Renal cortex interstitium (tissue), 11 donors: ENCODE results near the gene SPEG. TPM values are rescaled to one million over a fixed set of nuclear protein-coding genes. Genes with fewer than 3 reads are reported as not detected.

Source experiments
- DNase-seq, 11 donors: peaks; one replicate each; pipeline ENCODE4 v3.0.0-alpha.2; 2013; ENCODE audit warnings: low read depth in 9 of 11, low spot score in 4 of 11; ENCODE audit errors: extremely low read depth in 1 of 11
- polyA plus RNA-seq, 3 donors: library from polyadenylated mRNA; unstranded; fragments of 120-200 nt; gene quantifications; one replicate each; pipeline ENCODE4 v1.2.1, GENCODE V29; 2013; ENCODE audit not compliant: insufficient read length in 3 of 3

The SPEG gene
- polyA plus RNA-seq, 3 donors, result 9.2 to 16.8 (median 12.7) TPM

DNA sequence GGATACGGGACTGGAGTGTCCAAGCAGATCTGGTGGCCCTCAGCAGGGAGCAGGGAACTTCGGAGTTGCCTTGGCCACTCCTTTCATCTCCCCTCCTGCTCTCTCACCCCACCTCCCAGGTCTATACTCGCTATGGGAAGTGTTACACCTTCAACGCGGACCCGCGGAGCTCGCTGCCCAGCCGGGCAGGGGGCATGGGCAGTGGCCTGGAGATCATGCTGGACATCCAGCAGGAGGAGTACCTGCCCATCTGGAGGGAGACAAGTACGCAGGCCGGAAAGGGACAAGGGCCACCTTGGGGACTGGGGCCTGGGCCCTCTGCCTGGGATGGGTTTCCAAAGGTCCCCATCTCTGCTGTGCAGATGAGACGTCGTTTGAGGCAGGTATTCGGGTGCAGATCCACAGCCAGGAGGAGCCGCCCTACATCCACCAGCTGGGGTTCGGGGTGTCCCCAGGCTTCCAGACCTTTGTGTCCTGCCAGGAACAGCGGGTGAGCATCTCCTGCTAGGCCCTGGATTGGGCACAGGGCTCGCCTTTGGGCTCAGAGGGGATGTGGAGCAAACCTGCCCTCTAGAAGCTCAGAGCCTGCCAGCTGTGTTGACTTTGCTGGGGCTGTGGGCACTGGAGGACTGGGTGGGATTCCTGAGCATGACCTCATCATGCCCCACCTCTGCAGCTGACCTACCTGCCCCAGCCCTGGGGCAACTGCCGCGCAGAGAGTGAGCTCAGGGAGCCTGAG is 97.2 kb downstream of the SPEG start:
- no peak for DNase-seq

DNA sequence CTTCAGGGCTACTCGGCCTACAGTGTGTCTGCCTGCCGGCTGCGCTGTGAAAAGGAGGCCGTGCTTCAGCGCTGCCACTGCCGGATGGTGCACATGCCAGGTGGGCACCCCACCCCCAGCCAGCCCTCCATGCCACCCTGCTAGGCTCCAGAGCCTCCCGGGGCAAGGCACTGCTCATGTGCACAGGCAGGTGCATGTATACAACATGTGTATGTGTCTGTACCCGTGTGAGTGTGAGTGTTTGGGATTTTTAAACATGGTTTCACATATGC is 97.7 kb downstream of the SPEG start:
- DNase-seq, result no peak

DNA sequence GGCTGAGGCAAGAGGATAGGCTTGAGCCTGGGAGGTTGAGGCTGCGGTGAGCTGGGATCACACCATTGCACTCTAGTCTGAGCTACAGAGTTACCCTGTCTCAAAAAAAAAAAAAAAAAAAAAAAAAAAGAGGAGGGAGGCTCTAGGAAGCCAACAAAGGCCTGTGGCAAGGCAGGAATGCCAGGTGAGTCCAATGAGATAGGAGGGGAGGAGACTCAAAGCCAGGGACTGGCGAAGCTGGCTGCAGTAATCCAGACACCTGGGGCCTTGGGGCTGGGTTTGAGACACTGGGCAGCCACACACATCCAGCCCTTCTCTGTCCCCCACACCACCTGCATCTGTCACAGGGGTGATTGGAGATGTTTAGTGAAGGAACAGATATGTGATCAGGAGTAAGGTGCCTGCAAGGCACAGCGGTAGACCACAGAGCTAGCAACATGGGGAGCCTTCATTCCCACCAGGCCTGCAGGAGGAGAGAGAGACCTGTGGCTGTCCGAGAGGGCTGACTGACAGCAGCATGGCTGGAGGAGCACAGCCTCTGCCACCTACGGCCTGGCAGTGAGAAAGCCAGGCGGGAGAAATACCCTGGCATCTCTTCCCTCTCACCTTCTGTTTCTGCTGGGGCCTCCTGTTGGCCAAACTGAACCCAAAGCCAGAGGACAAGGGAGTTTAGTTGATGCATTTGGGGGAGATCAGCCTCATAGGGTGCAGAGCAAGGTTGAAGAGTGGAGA is 99.5 kb downstream of the SPEG start:
- no peak for DNase-seq

DNA sequence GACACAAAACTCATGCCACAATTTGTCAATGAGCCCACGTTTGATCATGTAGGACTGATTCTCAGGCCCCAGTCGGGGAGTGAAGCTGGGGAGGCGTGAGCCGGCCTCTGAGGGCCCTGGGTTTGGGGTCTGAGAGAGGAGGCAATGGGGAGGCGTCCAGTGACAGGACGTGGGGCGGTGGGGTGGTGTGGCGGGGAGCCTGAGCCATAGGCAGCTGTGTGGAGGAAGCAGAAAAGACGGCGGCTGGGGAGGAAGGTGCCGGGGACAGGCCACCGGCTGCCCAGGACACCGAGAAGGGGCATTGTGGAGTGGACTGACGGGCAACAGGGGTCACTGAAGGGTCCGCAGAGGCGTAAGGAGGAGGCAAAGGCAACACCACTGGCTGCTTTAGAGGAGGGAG is 101.8 kb downstream of the SPEG start:
- no peak for DNase-seq

DNA sequence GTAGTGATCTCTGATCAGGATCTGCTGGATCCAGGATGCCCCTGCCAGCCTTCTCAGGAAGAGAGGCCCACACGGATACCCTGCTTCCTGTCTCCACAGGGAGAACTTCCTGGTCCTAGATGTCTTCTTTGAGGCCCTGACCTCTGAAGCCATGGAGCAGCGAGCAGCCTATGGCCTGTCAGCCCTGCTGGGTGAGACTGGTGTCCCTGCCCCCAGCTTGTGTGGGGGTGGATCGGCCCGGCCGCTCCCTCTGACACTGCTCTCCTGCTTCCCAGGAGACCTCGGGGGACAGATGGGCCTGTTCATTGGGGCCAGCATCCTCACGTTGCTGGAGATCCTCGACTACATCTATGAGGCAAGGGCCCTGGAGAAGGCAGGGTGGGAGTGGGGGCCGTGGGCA is 102.3 kb downstream of the SPEG start:
- DNase-seq, result no peak

DNA sequence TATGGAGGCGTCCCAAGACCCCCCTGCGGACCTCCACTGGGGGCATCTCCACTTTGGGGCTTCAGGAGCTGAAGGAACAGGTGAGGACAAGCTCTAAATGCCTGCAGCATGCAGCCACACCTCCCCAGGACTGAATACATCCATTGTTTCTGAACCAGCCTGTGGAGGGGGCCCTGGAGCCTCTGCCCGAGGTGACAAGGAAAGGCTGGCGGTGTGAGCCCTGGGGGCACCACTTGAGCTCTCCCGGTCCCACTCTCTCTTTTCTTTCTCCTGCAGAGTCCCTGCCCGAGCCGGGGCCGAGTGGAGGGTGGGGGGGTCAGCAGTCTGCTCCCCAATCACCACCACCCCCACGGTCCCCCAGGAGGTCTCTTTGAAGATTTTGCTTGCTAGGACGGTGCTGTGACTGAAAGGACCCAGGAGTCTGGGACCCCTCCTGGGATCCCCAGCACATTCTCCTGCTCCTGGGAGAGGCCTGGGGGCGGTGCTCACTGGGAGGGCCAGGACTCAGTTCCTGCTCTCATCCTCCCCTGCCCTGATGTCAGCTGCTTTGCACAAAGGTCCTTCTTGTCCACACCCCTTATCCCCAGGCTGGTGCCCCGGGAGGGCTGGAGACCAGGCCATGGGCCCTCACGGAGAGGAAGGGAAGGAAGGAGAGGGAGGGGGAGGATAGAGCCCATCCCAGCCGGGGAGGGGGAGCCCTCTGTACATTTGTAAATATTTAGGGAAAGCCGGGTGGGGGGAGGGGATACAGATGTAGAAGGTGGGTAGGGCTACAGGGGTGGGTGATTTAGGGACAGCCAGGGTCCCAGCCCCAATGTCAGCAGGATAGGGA is 103.2 kb downstream of the SPEG start:
- no peak for DNase-seq

DNA sequence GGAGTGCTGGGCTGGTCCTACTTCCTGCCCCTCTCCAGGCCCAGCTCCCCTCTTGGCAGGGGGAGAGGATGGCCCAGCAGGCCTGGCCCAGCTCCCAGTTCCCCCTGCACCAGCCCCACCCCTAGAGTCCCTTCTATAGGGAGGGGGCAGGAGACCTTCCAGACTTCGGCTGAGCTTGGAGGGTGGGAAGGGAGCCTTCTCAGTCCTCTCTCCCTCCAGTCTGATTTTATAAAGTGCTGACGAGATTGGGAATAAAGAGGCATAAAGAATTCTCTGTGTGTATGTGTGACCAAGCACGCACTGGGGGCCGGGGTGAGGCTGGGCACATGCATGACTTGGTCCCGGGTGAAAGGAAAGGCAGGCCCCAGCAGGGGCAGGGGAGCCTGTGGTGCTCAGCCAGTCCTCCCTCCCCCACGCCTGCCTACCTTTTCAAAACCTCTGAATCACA is 103.9 kb downstream of the SPEG start:
- DNase-seq, result no peak

DNA sequence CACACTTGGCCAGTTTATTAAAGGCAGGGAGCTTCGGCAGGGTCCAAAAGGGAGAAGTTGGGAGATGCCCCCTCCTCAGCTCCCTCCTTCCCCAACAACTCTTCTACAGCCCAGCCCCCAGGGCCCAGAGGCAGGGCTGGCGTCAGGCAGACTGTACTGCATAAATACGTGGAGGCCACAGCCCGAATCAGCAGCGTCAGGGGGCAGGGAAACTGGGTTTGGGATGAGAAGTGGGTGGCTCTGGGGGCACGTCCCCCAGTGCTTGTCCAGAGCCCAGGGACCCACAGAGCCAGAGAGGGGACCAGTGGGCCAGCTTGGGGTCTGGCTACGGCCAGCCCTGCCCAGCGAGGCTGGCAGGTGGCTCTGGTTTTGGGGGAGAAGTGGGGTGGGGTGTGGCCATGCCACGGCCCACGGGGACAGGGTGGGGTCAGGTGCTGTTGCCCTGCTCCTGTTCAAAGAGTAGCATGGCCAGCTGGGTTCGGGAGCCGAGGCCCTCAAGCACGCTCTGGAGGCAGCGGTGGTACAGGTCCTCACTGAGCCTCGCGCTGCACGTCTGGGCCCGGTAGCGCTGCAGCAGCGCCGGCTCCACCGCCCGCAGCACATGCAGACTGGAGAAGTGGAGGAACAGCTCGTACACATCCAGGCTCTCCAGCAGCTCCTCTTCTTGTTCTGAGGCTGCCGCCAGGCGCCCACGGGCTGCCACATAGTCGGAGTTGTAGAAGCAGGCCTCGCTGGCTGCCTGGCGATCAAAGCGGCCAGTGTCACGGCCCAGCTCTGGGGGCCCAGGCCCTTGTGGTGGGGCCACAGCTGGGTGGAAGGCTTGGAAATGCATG is 104.5 kb downstream of the SPEG start:
- DNase-seq, result no peak

DNA sequence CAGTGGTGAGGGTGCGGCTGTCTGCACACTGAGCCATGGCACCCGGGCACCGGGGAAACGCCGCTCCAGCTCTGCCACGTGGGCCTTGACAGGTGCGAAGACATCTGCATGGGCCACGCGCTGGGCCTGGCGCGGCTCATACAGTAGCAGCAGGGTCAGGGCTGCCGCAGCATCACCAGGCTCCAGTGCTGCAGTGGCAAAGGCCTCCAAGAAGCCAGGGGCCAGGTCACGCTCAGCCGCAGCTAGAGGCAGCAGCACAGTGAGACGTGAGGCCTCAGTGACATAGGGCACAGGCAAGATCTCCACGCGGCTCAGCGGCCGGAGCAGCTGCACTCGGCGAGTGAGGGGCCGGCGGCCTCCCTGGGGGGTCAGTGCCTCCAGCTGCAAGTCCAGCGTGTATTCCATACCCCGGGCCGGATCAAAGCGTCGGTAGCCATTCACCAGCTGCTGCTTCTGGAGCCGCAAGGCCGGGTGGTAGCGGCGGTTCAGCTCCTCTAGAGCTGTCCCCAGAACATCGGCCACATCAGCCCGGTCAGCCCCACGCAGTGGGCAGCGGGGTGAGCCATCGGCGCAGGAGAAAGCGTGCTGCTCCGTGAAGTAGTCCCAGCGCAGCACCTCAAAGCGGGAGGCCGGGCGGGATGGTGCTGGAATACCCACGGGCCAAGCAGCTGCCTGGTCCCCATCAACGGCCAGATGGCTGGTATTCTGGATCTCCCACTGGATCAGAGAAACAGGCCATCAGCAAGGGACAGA is 105.5 kb downstream of the SPEG start:
- no peak for DNase-seq

DNA sequence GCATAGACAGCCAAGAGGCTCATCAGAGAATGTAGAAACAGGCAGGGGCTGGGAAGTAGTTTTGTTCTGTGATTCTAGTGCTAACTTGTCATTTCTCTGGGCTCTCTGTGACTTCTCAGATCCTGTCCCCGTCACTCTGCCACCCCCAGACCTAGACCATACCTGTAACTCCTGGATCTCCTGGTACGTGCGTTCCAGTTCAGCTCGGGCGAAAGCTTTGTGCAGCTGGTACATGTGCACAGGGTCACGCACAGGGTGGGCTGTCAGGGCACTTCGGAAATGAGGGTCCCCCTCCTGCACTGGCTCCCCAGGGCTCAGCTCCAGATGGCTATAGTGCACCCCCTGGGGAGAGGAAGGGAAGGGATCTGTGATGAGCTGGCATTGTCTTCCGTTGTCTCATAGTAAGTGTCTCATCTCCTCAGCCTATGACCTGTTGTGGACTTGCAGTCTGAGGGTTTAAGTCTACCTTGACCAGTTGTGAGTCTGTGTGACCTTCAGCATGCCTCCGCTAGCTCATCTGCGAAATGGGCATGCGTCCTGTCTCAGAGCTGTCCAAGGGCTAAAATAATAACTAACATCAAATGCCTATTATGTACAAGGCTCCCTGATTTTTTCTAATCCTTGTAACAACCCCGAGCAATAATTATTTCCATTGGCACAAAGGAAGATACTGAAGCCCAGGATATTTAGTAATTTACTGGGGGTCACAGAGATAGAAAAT is 106.3 kb downstream of the SPEG start:
- no peak for DNase-seq

DNA sequence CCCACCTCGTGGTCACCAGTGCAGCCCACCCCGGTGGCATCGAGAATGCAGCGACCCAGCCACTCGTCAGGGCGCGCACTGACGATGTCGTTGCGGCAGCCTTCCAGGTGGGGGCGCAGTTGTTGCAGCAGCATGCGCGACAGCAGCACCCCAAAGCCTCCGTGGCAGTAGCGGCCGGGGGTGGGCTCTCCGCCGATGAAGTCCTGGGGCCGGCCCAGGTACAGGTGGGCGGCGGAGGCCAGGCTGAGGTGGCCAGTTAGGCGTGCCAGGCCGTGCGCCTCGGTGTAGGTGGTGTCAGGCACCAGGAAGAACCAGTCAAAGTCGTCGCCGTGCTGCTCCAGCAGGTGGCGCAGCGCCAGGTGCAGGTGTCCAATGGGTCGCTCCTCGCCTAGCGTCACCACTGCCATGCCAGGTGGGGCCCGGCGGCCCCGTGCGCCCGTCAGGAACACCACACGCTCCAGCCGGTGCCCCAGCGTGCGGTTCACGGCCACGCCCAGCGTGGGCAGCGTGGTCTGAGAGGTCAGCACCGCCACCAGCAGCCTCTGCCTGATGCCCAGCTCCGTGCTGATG is 107.1 kb downstream of the SPEG start:
- peak in 7 of 11 donors; percentile 71 to 81 (median 76) for DNase-seq

DNA sequence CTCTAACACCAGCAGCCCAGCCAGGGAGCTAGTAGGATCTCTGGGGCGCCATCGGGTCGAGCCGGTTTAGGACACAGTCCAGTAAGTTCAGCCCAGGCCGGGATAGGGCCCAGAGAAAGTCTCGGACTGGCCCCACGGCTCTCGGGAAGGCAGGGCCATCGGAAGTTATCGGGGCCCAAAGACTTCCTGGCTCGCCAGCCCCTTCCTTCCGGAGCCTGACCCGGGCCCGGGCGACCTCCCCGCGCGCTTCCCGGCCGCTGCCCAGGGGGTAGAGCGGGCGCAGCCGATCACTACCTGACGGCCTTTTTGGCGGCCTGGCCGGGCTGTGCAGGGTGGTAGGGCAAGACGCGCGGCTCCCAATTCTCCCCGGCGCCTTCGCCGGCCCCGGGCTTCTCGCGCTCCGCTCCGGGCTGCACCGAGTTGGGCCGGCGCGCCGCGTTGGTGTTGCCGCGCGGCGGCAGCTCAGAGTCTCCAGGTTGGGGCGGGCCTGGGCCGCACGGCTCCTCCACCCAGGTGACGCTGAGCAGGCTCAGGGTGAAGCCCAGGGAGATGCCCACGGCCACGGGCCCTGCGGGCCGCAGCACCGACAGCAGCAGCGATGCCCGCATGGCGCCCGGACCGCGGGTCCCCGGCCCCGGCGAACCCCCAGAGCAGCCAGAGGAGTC is 108.4 kb downstream of the SPEG start:
- DNase-seq, result no peak

DNA sequence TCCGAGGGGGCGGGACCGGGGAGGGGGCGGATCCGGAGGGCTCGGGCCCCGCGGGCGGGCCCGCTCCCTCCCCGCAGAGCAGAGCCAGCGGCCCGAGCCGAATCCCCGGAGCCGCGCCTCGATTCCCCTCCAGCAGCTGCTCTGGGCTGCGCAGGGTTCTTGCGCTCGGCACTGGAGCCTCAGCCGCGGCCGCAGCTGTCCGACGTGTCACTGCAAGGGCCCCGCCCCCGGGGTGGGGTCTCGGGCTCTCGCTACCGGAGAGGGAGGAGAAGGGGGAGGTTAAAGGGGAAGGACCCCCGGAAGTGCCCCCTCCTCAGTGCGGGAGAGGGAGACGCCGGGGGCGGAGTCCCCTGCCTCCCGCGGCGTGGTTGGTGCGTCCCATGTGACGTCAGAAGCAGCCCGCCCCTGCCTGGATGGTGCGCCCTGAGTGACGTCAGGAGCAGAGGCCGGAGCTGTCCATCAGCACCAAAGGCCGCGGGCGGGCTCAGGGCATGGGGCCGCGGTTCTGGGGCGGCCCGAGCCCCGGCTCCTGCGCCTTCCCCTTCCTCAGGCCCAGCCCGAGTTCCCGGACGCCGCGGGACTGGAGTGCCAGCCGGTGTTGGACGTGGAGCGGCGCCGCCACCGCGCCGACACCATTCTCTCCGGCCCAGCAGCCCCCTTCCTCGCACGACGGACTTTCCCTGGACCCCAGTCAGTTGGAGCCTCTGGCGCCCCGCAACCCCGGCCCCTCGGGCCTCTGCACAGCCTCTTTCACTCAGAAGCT is 109.1 kb downstream of the SPEG start, which contains the start of the genes CHPF and TMEM198:
Gene CHPF, minus strand, starts transcription at position 214 of the 763 bp plus-strand sequence. CDS start 271 bp downstream, outside the sequence.
Gene TMEM198, plus strand, starts transcription at position 433 of the 763 bp plus-strand sequence. CDS start 700 bp downstream, outside the sequence.
- peak; percentile 93 to 98 (median 97) for DNase-seq

DNA sequence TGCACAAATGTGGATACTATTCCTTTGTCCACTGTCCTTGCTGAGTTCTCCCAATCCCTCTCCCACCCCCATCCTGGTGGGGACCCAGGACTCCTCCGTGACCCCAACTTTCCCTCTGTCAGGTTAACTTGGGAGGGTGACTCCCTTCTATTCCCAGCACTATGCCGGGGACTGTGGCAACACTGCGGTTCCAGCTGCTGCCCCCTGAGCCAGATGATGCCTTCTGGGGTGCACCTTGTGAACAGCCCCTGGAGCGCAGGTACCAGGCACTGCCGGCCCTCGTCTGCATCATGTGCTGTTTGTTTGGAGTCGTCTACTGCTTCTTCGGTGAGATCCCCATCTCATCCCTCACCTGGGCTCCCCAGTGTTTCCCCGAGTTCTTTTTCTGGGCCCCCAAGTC is 109.9 kb downstream of the SPEG start:
- no peak for DNase-seq

DNA sequence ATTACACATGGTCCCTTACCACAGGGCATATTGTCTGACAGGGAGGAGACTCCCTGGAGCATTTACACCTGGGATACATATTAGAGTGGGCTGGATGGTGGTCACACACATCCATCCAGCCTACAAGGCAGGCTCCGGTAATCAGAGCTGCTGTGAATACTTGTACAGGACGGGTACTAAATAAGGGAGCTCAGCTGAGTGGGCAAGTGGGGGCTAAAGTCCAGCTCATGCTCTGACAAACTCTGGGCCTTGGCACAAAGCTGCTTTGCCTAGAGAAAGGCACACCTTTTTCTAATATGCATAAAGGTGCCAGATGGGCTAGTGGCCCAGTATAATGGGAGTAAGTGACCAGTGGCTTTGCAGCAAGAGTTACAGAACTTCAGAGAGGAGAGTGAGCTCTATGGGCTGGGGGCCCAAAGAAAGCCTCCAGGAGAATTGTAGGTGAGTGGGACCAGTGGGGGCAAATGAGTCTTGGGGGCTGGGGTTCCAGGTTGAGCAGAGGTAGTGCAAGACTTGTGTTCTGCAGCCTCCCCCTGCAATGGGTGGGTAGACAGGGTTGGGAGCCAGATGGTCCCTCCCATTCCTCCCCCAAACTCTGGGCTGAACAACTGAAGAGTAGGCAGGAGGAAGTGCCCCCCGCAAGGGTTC is 110.8 kb downstream of the SPEG start:
- DNase-seq, result no peak

DNA sequence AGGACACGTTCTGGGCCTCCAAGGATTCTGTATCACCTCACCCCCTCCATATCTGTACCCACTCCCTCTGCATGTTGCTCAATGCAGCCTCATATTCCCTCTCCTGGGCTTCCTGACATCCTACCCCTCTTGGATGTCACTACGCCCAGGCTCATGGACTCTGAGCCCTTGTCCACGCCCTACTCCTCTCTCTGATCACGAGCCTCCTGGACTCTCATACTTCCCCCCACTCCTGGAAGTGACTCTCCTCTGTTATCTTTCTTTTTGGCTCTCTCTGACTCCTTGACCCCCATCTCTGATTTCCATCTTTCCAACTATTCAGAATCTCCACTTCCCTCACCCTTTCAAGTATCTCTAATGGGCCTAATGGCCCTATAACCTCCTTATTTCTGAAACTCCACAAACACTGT is 111.3 kb downstream of the SPEG start:
- DNase-seq, result no peak
